H7 (cell line): Measurements from ENCODE around the gene C4orf50. TPM values are rescaled to one million over a fixed set of nuclear protein-coding genes. Genes with fewer than 3 reads are reported as not detected.
"Not testable (repeated sequence)": the region's sequence is repeated elsewhere in the genome, so short reads cannot be mapped to it uniquely, and the experiment has no call there.

ENCODE experiments used
- DNase-seq: peaks from one replicate; pipeline ENCODE4 v3.0.0; 2012
- H3K27me3 ChIP-seq: 2 replicates; pipeline ENCODE4 v1.6.0; 2011; ENCODE audit warnings: mild to moderate bottlenecking, low read length; ENCODE audit not compliant: control insufficient read depth, insufficient read depth
- H3K36me3 ChIP-seq: replicated peaks from 2 replicates; pipeline ENCODE4 v1.5.1; 2011; ENCODE audit warnings: low read length; ENCODE audit not compliant: control insufficient read depth, insufficient read depth
- H3K4me3 ChIP-seq: 2 replicates; pipeline ENCODE4 v1.5.1; 2011; ENCODE audit warnings: low read depth, mild to moderate bottlenecking, control low read depth, low read length, moderate library complexity; ENCODE audit not compliant: insufficient read depth
- total RNA-seq: library from RNA; depleted of rRNA; stranded (reverse); fragments of >200 nt; shearing (Covaris generic); gene quantifications from 2 replicates; pipeline ENCODE4 v1.2.3, GENCODE V29; 2014

The C4orf50 gene
- total RNA-seq, 1 experiment from 2014 or later: 0.10 TPM

- no peak overlapping the region for H3K4me3 ChIP-seq
- DNase-seq: no peak
- H3K27me3 ChIP-seq: no peaks in the 10 kb centered on the region
- H3K36me3 ChIP-seq: no peaks in the 10 kb centered on the region
Observed at GRCh38 chr4:6017030-6017429, 1.2 kb downstream of the C4orf50 start.

GRCh38 chr4:6013564-6013963 lies 4.7 kb downstream of the C4orf50 start:
- Histone ChIP-seq H3K4me3 (no peak overlapping the region), H3K36me3 (no peaks in the 10 kb centered on the region), H3K27me3 (no peaks in the 10 kb centered on the region)
- DNase-seq: no peak

GRCh38 chr4:6012200-6012599 lies 6.0 kb downstream of the C4orf50 start:
- Histone ChIP-seq H3K36me3 (no peaks in the 10 kb centered on the region), H3K27me3 (no peaks in the 10 kb centered on the region; the same call in 1 of the 2 replicates), H3K4me3 (no peak overlapping the region)
- DNase-seq: no peak

GRCh38 chr4:6011686-6012085 lies 6.5 kb downstream of the C4orf50 start:
- no peak for DNase-seq

GRCh38 chr4:6011271-6011671 lies 7.0 kb downstream of the C4orf50 start:
- H3K4me3 ChIP-seq: no peak overlapping the region
- no peak for DNase-seq
- no peaks in the 10 kb centered on the region for H3K36me3 ChIP-seq
- no peaks in the 10 kb centered on the region; the same call in 1 of the 2 replicates for H3K27me3 ChIP-seq

More at GRCh38 chr4:6011686-6012085, 6.5 kb downstream of the C4orf50 start:
- no peaks in the 10 kb centered on the region for H3K36me3 ChIP-seq
- no peak overlapping the region for H3K4me3 ChIP-seq
- no peaks in the 10 kb centered on the region; the same call in 1 of the 2 replicates for H3K27me3 ChIP-seq

GRCh38 chr4:6010789-6011188 lies 7.4 kb downstream of the C4orf50 start:
- Histone ChIP-seq H3K27me3 (no peaks in the 10 kb centered on the region; the same call in 1 of the 2 replicates), H3K4me3 (no peak overlapping the region), H3K36me3 (no peaks in the 10 kb centered on the region)
- no peak for DNase-seq

GRCh38 chr4:6009452-6009851 lies 8.8 kb downstream of the C4orf50 start:
- no peak for DNase-seq
- Histone ChIP-seq H3K4me3 (no peak overlapping the region), H3K36me3 (no peaks in the 10 kb centered on the region), H3K27me3 (no peaks in the 10 kb centered on the region; the same call in 1 of the 2 replicates)

GRCh38 chr4:6008766-6009385 lies 9.4 kb downstream of the C4orf50 start:
- H3K36me3 ChIP-seq: no peaks in the 10 kb centered on the region
- no peak overlapping the region for H3K4me3 ChIP-seq
- no peak for DNase-seq
- no peaks in the 10 kb centered on the region; the same call in 1 of the 2 replicates for H3K27me3 ChIP-seq

GRCh38 chr4:6008092-6008551 lies 10.1 kb downstream of the C4orf50 start:
- DNase-seq: peak; percentile 93
- Histone ChIP-seq H3K27me3 (no peaks in the 10 kb centered on the region; the same call in 1 of the 2 replicates), H3K4me3 (no peak overlapping the region), H3K36me3 (no peaks in the 10 kb centered on the region)

- H3K36me3 ChIP-seq: no peaks in the 10 kb centered on the region
- H3K4me3 ChIP-seq: no peak overlapping the region
- DNase-seq: no peak
- H3K27me3 ChIP-seq: no peaks in the 10 kb centered on the region; the same call in 1 of the 2 replicates
Observed at GRCh38 chr4:6005175-6005574, 13.1 kb downstream of the C4orf50 start.

GRCh38 chr4:6003485-6003884 lies 14.7 kb downstream of the C4orf50 start:
- not testable (repeated sequence) for H3K27me3 ChIP-seq, H3K36me3 ChIP-seq

GRCh38 chr4:6002926-6003325 lies 15.3 kb downstream of the C4orf50 start:
- no peak overlapping the region for H3K4me3 ChIP-seq
- DNase-seq: no peak
- H3K36me3 ChIP-seq: no peaks in the 10 kb centered on the region
- H3K27me3 ChIP-seq: no peaks in the 10 kb centered on the region; the same call in 1 of the 2 replicates

More at GRCh38 chr4:6003485-6003884, 14.7 kb downstream of the C4orf50 start:
- H3K4me3 ChIP-seq, DNase-seq: not testable (repeated sequence)

- H3K27me3 ChIP-seq: no peaks in the 10 kb centered on the region
- H3K4me3 ChIP-seq: no peak overlapping the region
- no peaks in the 10 kb centered on the region for H3K36me3 ChIP-seq
- no peak for DNase-seq
Observed at GRCh38 chr4:6002492-6002833, 15.8 kb downstream of the C4orf50 start.

- Histone ChIP-seq H3K4me3 (no peak overlapping the region), H3K27me3 (no peaks in the 10 kb centered on the region), H3K36me3 (no peaks in the 10 kb centered on the region)
- DNase-seq: no peak
Observed at GRCh38 chr4:6001680-6002491, 16.3 kb downstream of the C4orf50 start.

- 0 out of 2 replicates have a peak, but pooled peaks cover 2% of the 10 kb centered on the region for H3K27me3 ChIP-seq
- no peaks in the 10 kb centered on the region for H3K36me3 ChIP-seq
- DNase-seq: no peak
- no peak overlapping the region for H3K4me3 ChIP-seq
Observed at GRCh38 chr4:5999830-6000365, 18.3 kb downstream of the C4orf50 start.
